ENCODE data around the gene ZEB2.

DNA sequence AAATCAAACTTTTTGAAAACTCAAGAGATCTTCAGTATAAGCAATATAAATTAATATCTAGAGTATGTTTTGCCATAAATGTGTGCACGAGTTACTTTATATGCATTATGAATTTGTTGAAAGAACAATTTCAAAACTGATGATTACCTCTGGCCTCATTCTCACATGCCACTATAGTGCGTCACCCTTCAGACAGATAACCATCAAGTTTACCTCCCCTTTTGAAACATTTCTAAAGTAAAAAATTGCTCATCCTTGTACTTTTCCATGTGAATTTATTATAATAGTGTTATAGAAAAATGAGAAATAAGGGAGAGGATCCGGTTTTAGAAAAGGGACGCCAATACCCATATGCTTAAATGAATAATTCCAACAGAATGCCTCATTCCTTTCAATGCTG lies 38.3 kb downstream of the ZEB2 start:
- no peak for TF ChIP-seq PHF8 (IDR thresholded peaks at IDR 0.05; ENCODE audit: borderline replicate concordance, low read depth)
- TF ChIP-seq, protein P1, sequence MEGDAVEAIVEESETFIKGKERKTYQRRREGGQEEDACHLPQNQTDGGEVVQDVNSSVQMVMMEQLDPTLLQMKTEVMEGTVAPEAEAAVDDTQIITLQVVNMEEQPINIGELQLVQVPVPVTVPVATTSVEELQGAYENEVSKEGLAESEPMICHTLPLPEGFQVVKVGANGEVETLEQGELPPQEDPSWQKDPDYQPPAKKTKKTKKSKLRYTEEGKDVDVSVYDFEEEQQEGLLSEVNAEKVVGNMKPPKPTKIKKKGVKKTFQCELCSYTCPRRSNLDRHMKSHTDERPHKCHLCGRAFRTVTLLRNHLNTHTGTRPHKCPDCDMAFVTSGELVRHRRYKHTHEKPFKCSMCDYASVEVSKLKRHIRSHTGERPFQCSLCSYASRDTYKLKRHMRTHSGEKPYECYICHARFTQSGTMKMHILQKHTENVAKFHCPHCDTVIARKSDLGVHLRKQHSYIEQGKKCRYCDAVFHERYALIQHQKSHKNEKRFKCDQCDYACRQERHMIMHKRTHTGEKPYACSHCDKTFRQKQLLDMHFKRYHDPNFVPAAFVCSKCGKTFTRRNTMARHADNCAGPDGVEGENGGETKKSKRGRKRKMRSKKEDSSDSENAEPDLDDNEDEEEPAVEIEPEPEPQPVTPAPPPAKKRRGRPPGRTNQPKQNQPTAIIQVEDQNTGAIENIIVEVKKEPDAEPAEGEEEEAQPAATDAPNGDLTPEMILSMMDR (IDR thresholded peaks at IDR 0.05) = no peak
- TF ChIP-seq POLR2A (IDR thresholded peaks at IDR 0.05; ENCODE audit: low read length) = no peak
- TF ChIP-seq NR3C1 (IDR thresholded peaks at IDR 0.05) = no peak
- TF ChIP-seq RAD21 (conservative IDR thresholded peaks at IDR 0.05 in 1 of 2, IDR thresholded peaks at IDR 0.05 in 1 of 2) = no peak
- TF ChIP-seq JUNB (IDR thresholded peaks at IDR 0.05) = no peak
- TF ChIP-seq ZNF302 (CRISPR knock-in tag; IDR thresholded peaks at IDR 0.05) = no peak
- no peak for TF ChIP-seq POLR2AphosphoS2 (conservative IDR thresholded peaks at IDR 0.05; ENCODE audit: low read length)
- no peak for TF ChIP-seq RFX5 (IDR thresholded peaks at IDR 0.05)
- TF ChIP-seq ESRRA (IDR thresholded peaks at IDR 0.05; ENCODE audit: borderline replicate concordance, low read length) = no peak
- no peak for TF ChIP-seq MYC (IDR thresholded peaks at IDR 0.05; ENCODE audit: borderline replicate concordance, low read length)
- no peak for TF ChIP-seq KDM5A (IDR thresholded peaks at IDR 0.05)
- no peak for TF ChIP-seq CBX8 (IDR thresholded peaks at IDR 0.05)
- TF ChIP-seq JUN (IDR thresholded peaks at IDR 0.05) = no peak
